A673 (cell line): ENCODE results near the gene HNMT. TPM values are rescaled to one million over a fixed set of nuclear protein-coding genes. Genes with fewer than 3 reads are reported as not detected.

Source experiments
- BruUV-seq: library from RNA; stranded (reverse); fragments of 400-500 nt; replicated peaks from 2 replicates; lab custom pipeline; 2021; lab: Mats Ljungman, UMichigan
- CTCF ChIA-PET: fragments of 300-600 bp; sonication (Branson Sonifier 250); formaldehyde crosslinking; loops from one replicate; lab custom pipeline; 2022; ENCODE audit warnings: antibody characterized with exemption; lab: Charles Lee
- POLR2A ChIA-PET: fragments of 300-600 bp; sonication (Branson Sonifier 250); formaldehyde crosslinking; loops from one replicate; lab custom pipeline; 2022; ENCODE audit warnings: antibody characterized with exemption; ENCODE audit not compliant: low non-redundant PET; lab: Charles Lee
- DNase-seq: peaks from one replicate; pipeline ENCODE4 v3.0.0-alpha.2; 2015; ENCODE audit warnings: low spot score
- H3K27ac ChIP-seq: fragments of 200-600 bp; sonication (generic); 2 replicates; pipeline ENCODE4 v1.5.1; 2016; ENCODE audit warnings: mixed run types, low read depth, mild to moderate bottlenecking, mixed read lengths, antibody characterized with exemption, low read length; ENCODE audit not compliant: poor library complexity, severe bottlenecking
- H3K27me3 ChIP-seq: fragments of 200-600 bp; sonication (generic); replicated peaks from 2 replicates; pipeline ENCODE4 v1.6.1; 2017; ENCODE audit warnings: mixed run types, low read depth, mild to moderate bottlenecking, mixed read lengths, antibody characterized with exemption, low read length; ENCODE audit not compliant: insufficient read depth, poor library complexity
- H3K36me3 ChIP-seq: fragments of 200-600 bp; sonication (generic); 2 replicates; pipeline ENCODE4 v1.6.1; 2016; ENCODE audit warnings: mixed run types, mild to moderate bottlenecking, mixed read lengths, antibody characterized with exemption, low read length; ENCODE audit not compliant: insufficient read depth, poor library complexity, severe bottlenecking
- H3K4me1 ChIP-seq: fragments of 200-600 bp; sonication (generic); 2 replicates; pipeline ENCODE4 v1.6.1; 2017; ENCODE audit warnings: mixed run types, mild to moderate bottlenecking, mixed read lengths, antibody characterized with exemption, low read length; ENCODE audit not compliant: insufficient read depth, poor library complexity, severe bottlenecking
- H3K4me3 ChIP-seq: fragments of 200-600 bp; sonication (generic); 2 replicates; pipeline ENCODE4 v1.5.1; 2016; ENCODE audit warnings: low read depth, mixed run types, mild to moderate bottlenecking, mixed read lengths, low read length; ENCODE audit not compliant: poor library complexity, severe bottlenecking
- H3K9me3 ChIP-seq: fragments of 200-600 bp; sonication (generic); 2 replicates; pipeline ENCODE4 v1.6.1; 2016; ENCODE audit warnings: mixed run types, low read depth, mild to moderate bottlenecking, mixed read lengths, antibody characterized with exemption, low read length; ENCODE audit not compliant: poor library complexity, severe bottlenecking
- EZH2 ChIP-seq: fragments of 200-600 bp; sonication (generic); IDR thresholded peaks from 2 replicates; pipeline ENCODE4 v1.6.1; 2017; ENCODE audit warnings: borderline replicate concordance, low read depth, mild to moderate bottlenecking, mixed read lengths, antibody characterized with exemption, low read length; ENCODE audit not compliant: poor library complexity, severe bottlenecking
- intact Hi-C: fragments of 100-400 bp; cut with micrococcal nuclease; formaldehyde crosslinking; loops from one replicate; pipeline ENCODE4 v1.10.0; 2022; ENCODE audit not compliant: unreplicated experiment
- total RNA-seq: library from RNA; stranded (reverse); gene quantifications from 2 replicates; pipeline ENCODE4 v1.2.3, GENCODE V29; 2021
- TF ChIP-seq, protein P1 (sequence below): fragments of 300-800, 200-600 bp; sonication (generic); conservative IDR thresholded peaks from 2 replicates; pipeline ENCODE4 v1.5.1; 2017; ENCODE audit warnings: low read depth, mild to moderate bottlenecking, antibody characterized with exemption, low read length, moderate library complexity, mixed read lengths

The HNMT gene
- total RNA-seq, 1 experiment from 2014 or later, result 0.82 TPM

DNA sequence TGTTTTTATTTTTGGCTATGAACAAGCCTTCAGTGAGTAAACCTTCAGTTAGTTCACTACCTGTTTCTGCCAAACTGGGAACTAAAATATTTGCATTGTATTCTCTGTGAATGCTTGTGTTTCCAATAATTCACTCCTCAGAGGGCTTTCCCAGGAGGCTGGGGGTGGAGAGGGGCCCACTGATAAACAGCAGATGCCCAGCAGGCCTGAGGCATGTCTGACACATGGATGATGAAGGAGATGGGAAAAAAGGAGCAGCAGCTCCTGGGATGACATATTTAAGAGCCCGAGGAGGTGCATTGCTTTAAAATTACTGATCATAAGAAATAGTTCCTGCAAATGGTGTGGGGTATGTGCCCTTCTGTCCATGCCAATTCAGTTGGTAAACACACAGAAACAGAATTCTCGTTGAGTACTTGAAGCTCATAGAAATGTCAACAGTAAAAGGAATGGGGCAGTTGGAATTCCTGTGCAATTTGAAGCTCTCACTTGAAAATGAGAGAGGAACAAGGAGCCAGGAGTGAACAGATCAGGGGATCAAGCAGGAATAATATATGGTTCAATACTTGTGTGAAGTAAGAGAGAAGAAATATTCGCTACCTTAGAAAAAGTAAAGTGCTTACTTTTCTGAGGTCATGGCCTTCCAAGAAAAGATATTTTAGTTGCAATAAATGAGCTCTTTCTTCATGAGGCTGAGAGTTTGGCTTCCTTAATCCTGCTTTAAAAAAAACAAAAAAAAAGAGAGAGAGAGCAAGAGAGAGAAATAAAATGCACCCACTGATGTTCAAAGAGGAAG, 22.0 kb upstream of the HNMT start:
- no peak for DNase-seq
- no peak for TF ChIP-seq EZH2
- TF ChIP-seq, protein P1, sequence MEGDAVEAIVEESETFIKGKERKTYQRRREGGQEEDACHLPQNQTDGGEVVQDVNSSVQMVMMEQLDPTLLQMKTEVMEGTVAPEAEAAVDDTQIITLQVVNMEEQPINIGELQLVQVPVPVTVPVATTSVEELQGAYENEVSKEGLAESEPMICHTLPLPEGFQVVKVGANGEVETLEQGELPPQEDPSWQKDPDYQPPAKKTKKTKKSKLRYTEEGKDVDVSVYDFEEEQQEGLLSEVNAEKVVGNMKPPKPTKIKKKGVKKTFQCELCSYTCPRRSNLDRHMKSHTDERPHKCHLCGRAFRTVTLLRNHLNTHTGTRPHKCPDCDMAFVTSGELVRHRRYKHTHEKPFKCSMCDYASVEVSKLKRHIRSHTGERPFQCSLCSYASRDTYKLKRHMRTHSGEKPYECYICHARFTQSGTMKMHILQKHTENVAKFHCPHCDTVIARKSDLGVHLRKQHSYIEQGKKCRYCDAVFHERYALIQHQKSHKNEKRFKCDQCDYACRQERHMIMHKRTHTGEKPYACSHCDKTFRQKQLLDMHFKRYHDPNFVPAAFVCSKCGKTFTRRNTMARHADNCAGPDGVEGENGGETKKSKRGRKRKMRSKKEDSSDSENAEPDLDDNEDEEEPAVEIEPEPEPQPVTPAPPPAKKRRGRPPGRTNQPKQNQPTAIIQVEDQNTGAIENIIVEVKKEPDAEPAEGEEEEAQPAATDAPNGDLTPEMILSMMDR, result no peak
- H3K4me1 ChIP-seq, result no peaks in the 10 kb centered on the region
- no peaks in the 10 kb centered on the region for H3K9me3 ChIP-seq
- no peak overlapping the region for H3K27ac ChIP-seq
- H3K27me3 ChIP-seq, result no peaks in the 10 kb centered on the region
- no TSS peak for BruUV-seq
- POLR2A ChIA-PET, result no interaction called here
- H3K4me3 ChIP-seq, result no peak overlapping the region
- no peaks in the 10 kb centered on the region for H3K36me3 ChIP-seq
- CTCF ChIA-PET, result no interaction called here
- intact Hi-C loops, result loop anchor here (10.0 kb wide), 1 partner anchor 843 kb away; the partner anchor contains the start of gene NXPH2

DNA sequence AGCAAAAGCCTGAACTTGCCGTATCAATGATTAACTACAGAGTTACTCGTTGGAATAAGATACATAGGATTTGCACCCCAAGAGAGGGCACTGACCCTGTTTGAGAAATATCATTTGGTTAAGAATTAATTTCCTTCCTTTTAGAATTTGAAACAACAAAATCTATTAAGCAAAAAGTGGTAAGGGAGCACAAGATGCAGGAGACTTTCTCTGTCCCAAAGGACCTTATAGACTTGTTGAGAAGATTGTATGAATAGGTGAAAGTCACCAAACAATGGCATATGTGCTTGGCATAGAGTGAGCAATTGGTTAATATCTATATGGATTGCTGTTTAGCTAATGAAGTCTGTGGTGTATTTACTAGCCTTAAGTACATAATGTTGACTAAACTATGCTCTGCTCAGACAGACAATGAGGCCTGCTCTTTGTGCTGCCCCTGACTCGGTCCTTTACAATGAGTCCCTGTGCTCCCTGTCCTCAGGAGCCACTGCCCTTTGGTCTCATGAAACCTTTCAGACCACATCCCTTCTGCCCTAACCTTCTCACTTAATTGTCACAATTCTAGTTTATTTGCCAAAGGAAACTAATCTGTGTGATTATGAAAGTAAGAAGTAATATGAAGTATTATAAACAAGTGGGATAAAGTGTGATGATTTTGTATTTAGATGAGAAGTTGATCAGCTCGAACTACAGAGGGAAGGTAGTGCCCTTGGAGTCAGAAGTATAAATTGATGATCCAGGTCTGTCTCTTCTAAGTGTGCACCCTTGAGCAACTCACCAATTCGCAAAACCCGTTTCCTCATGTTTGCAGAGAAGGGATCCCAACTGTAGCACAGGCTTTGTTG, 21.2 kb upstream of the HNMT start:
- TF ChIP-seq EZH2, result no peak
- Histone ChIP-seq H3K27ac (no peak overlapping the region), H3K9me3 (no peaks in the 10 kb centered on the region), H3K27me3 (no peaks in the 10 kb centered on the region), H3K4me3 (no peak overlapping the region), H3K36me3 (no peaks in the 10 kb centered on the region), H3K4me1 (no peaks in the 10 kb centered on the region)
- CTCF ChIA-PET, result no interaction called here
- BruUV-seq, result no TSS peak
- POLR2A ChIA-PET, result no interaction called here
- no peak for DNase-seq
- intact Hi-C loops, result loop anchor here (10.0 kb wide), 1 partner anchor 842 kb away; the partner anchor contains the start of gene NXPH2

DNA sequence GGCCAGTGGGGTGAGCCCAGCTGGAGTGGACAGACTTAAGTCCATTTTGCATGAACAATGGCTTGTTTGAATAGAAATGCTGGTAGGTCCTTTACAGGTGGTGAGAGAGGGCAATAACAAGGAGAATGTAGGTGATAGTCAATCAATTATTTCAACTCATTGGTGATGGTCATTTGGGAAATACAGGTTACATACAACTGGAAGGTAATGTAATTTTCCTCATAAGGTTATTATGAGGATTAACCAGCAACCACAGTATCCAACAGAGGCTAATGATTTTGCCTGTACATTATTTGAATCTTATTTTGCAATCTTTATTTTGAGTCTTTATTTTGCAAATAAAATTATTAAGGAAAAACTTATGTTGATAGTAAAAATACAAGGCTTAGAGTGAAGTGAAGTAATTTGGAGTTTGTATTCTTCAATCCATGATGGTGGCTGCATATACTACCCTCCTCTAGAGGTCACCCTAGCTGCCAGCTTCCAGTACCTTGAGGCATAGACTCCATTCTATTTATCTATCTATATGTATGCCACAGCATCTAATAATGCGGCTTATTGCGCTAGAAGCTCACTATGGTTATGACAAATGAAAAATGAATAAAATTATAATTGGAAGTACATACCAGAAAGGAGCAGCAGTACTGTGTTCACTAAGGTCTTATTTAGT, 20.5 kb upstream of the HNMT start:
- H3K27me3 ChIP-seq, result no peaks in the 10 kb centered on the region
- DNase-seq, result no peak
- H3K27ac ChIP-seq, result no peak overlapping the region
- no peaks in the 10 kb centered on the region for H3K36me3 ChIP-seq
- no peaks in the 10 kb centered on the region for H3K4me1 ChIP-seq
- POLR2A ChIA-PET, result no interaction called here
- BruUV-seq, result no TSS peak
- no peaks in the 10 kb centered on the region for H3K9me3 ChIP-seq
- TF ChIP-seq, protein P1, result no peak
- no peak for TF ChIP-seq EZH2
- intact Hi-C loops, result loop anchor here (10.0 kb wide), 1 partner anchor 841 kb away; the partner anchor contains the start of gene NXPH2
- CTCF ChIA-PET, result no interaction called here
- H3K4me3 ChIP-seq, result no peak overlapping the region
